Adipocyte (in vitro differentiated cells): ENCODE results near the gene CYP17A1.

Source experiments
- DNase-seq: peaks from one replicate; pipeline ENCODE4 v3.0.0-alpha.2; 2015; ENCODE audit warnings: low read depth
- H3K27me3 ChIP-seq: replicated peaks from 2 replicates; pipeline ENCODE4 v1.7.0; 2013; ENCODE audit warnings: mild to moderate bottlenecking, low read length, moderate library complexity; ENCODE audit not compliant: control insufficient read depth, insufficient read depth
- H3K36me3 ChIP-seq: 2 replicates; pipeline ENCODE4 v1.7.0; 2013; ENCODE audit warnings: low read length, mild to moderate bottlenecking, moderate library complexity; ENCODE audit not compliant: control insufficient read depth, insufficient read depth, severe bottlenecking
- H3K4me1 ChIP-seq: 2 replicates; pipeline ENCODE4 v1.7.0; 2013; ENCODE audit warnings: mild to moderate bottlenecking, low read length, moderate library complexity; ENCODE audit not compliant: control insufficient read depth, insufficient read depth
- H3K4me3 ChIP-seq: 2 replicates; pipeline ENCODE4 v1.7.0; 2013; ENCODE audit warnings: mild to moderate bottlenecking, low read length, moderate library complexity
- H3K9ac ChIP-seq: 2 replicates; pipeline ENCODE4 v1.7.0; 2013; ENCODE audit warnings: mild to moderate bottlenecking, low read length, moderate library complexity
- H3K9me3 ChIP-seq: 2 replicates; pipeline ENCODE4 v1.7.0; 2013; ENCODE audit warnings: mild to moderate bottlenecking, low read length, moderate library complexity; ENCODE audit not compliant: control insufficient read depth

Gene CYP17A1

GRCh38 chr10:102801978-102802377, 35.2 kb downstream of the CYP17A1 start:
- Histone ChIP-seq H3K9me3 (no peaks in the 10 kb centered on the region), H3K4me3 (no peak overlapping the region)
- no peak for DNase-seq

GRCh38 chr10:102801496-102801895, 35.7 kb downstream of the CYP17A1 start:
- Histone ChIP-seq H3K9ac (no peak overlapping the region), H3K4me3 (no peak overlapping the region), H3K36me3 (peaks cover 55% of the 10 kb centered on the region), H3K4me1 (peaks cover 49% of the 10 kb centered on the region), H3K27me3 (no peaks in the 10 kb centered on the region), H3K9me3 (no peaks in the 10 kb centered on the region)
- DNase-seq = peak; percentile 48

More at GRCh38 chr10:102801978-102802377, 35.2 kb downstream of the CYP17A1 start:
- peaks cover 44% of the 10 kb centered on the region for H3K4me1 ChIP-seq
- no peak overlapping the region for H3K9ac ChIP-seq
- H3K27me3 ChIP-seq = no peaks in the 10 kb centered on the region
- peaks cover 60% of the 10 kb centered on the region for H3K36me3 ChIP-seq

- no peaks in the 10 kb centered on the region for H3K9me3 ChIP-seq
- H3K4me1 ChIP-seq = peaks cover 55% of the 10 kb centered on the region
- H3K36me3 ChIP-seq = peaks cover 48% of the 10 kb centered on the region
- DNase-seq = no peak
- H3K9ac ChIP-seq = no peak overlapping the region
- no peaks in the 10 kb centered on the region for H3K27me3 ChIP-seq
- H3K4me3 ChIP-seq = no peak overlapping the region
These were observed 36.4 kb downstream of the CYP17A1 start for GRCh38 chr10:102800611-102801335.

- Histone ChIP-seq H3K9ac (no peak overlapping the region), H3K9me3 (no peaks in the 10 kb centered on the region), H3K4me1 (peaks cover 56% of the 10 kb centered on the region), H3K36me3 (peaks cover 39% of the 10 kb centered on the region), H3K4me3 (no peak overlapping the region), H3K27me3 (no peaks in the 10 kb centered on the region)
- no peak for DNase-seq
These were observed 37.3 kb downstream of the CYP17A1 start for GRCh38 chr10:102799691-102800471.

GRCh38 chr10:102796407-102797176, 40.6 kb downstream of the CYP17A1 start:
- no peaks in the 10 kb centered on the region for H3K27me3 ChIP-seq
- H3K4me3 ChIP-seq = peak overlapping the region; percentile 25
- no peak overlapping the region for H3K9ac ChIP-seq
- no peaks in the 10 kb centered on the region for H3K9me3 ChIP-seq
- H3K36me3 ChIP-seq = peaks cover 40% of the 10 kb centered on the region
- peaks cover 56% of the 10 kb centered on the region for H3K4me1 ChIP-seq
- DNase-seq = no peak

GRCh38 chr10:102795453-102796406, 41.5 kb downstream of the CYP17A1 start:
- Histone ChIP-seq H3K9ac (no peak overlapping the region), H3K27me3 (no peaks in the 10 kb centered on the region), H3K4me3 (no peak overlapping the region), H3K9me3 (no peaks in the 10 kb centered on the region), H3K36me3 (peaks cover 36% of the 10 kb centered on the region), H3K4me1 (peaks cover 49% of the 10 kb centered on the region)
- no peak for DNase-seq

GRCh38 chr10:102791754-102792395, 45.3 kb downstream of the CYP17A1 start:
- Histone ChIP-seq H3K4me3 (no peak overlapping the region), H3K9ac (peak overlapping the region; percentile 24), H3K27me3 (no peaks in the 10 kb centered on the region), H3K4me1 (peaks cover 36% of the 10 kb centered on the region), H3K9me3 (no peaks in the 10 kb centered on the region), H3K36me3 (peaks cover 6% of the 10 kb centered on the region)
- DNase-seq = peak; percentile 49

- no peak for DNase-seq
- no peaks in the 10 kb centered on the region for H3K9me3 ChIP-seq
- H3K4me1 ChIP-seq = peaks cover 49% of the 10 kb centered on the region
- H3K4me3 ChIP-seq = no peak overlapping the region
- H3K36me3 ChIP-seq = no peaks in the 10 kb centered on the region
- no peak overlapping the region for H3K9ac ChIP-seq
- no peaks in the 10 kb centered on the region for H3K27me3 ChIP-seq
These were observed 51.4 kb downstream of the CYP17A1 start for GRCh38 chr10:102785818-102786217.

- Histone ChIP-seq H3K27me3 (no peaks in the 10 kb centered on the region), H3K9ac (peak overlapping the region; percentile 66), H3K36me3 (no peaks in the 10 kb centered on the region), H3K9me3 (no peaks in the 10 kb centered on the region), H3K4me1 (peaks cover 72% of the 10 kb centered on the region), H3K4me3 (peak overlapping the region; percentile 49)
- no peak for DNase-seq
These were observed 53.6 kb downstream of the CYP17A1 start for GRCh38 chr10:102783568-102783967.
